HG02678 (cell line): ENCODE results near the gene NTMT1.
"Not testable (repeated sequence)": the region's sequence is repeated elsewhere in the genome, so short reads cannot be mapped to it uniquely, and the experiment has no call there.

Experiments used
- ATAC-seq: cut with Tn5 transposase; IDR thresholded peaks from one replicate; pipeline ENCODE4 v1.9.1; 2021; ENCODE audit warnings: mild to moderate bottlenecking, moderate library complexity; ENCODE audit not compliant: unreplicated experiment

NTMT1 gene

DNA sequence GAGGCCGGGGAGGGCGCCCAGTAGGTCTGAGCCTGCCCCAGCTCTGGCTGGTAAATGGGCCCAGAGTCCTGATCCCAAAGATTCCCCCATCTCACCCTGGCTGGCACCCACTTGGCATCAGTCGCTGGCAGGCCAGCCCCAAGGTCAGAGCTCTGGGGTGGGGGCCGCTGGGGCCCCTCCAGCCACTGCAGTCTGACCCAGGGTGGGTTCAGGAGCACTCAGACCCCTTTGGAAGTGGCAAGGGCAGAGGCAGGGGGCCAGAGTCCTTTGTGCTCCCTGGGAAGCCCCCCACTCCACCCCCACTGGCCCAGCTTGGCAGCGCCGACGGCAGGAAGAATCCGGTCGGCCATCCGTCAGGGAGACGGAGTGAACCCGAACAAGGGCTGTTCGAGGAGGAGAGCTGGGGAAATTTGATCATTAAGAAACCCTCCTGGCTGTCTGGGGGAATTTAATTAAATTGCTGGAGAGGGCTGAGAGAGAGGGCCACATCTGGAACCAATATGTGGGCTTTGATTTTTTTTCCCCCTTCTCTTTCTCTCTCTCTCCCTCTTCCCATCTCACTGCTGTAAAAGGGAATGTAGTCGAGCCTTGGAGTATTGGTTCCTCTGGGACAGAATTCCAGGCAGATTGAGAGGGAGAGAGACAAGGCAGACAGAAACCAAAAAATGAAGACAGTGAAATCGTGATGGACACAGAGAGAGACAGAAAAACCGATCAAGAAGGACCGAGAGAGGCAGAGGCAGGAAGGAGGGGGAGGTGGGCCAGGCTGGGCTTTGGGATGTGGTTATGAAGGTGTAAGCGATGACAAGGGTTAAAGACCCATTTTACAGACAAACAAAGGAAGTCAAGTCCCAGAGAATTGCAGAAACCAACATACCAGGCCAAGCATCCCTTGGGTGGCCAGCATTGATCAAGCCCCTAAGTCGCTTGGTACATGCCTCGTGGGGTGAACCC, 24.0 kb downstream of the NTMT1 start:
- no peak for ATAC-seq

DNA sequence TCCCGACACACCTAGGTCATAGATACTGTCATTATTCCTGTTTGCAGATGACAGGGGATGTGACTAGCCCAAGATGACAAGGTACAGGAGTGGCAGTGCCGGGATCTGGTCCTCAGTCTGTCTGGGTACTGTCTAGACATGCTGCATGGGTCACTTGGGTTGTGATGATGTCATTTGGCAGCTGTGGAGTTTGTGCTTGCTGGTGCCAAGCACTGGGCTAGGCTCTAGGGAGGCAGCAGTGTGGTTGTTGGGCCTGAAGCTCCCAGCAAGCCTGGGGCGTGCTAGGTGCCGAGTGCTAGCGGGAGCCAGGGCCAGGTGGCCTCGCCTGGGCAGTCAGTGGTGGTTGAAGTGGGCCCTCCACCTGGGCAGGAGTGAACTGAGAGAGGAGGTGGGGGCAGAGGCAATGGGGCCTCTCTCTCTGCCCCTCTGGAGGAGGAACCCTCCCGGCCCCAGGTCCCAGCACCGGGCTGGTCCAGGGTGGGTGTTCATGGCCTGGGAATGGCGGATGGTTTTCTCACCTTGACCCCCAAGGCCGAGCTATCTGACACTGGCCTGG, 24.8 kb downstream of the NTMT1 start:
- ATAC-seq, result no peak

DNA sequence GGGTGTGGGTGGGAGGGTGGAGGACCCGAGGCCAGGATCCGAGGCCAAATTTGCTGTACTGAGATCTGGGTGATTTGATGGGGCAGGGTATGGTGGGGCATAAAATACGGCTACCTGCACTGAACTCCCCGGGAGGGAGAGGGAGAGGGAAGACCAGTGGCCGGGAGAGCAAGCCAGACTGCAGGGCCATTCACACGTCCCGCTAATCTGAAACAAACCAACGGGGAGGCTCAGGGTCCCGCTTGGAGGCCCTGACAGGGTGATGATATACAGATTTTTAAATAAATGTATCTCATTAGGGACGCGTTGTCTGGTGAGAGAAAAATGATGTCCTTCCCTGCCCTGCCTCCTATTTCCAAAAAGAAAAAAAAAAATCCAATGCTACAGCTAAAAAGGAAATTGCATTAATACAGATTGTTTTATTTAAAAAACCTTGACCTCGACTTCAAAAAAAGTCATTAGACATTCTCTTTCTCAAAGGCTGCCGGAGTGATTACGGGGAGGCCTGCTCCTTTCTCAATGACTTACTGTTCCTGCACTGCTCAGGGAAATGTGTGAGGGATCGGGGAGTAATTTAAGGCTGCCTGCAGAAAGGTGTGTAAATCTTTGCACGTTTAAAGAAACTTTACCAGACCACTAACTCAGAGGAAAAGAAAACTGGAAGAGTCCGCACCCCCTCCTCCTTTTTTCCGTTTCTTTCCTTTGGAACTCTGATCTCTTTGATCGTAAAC, 28.0 kb downstream of the NTMT1 start:
- ATAC-seq, result no peak

DNA sequence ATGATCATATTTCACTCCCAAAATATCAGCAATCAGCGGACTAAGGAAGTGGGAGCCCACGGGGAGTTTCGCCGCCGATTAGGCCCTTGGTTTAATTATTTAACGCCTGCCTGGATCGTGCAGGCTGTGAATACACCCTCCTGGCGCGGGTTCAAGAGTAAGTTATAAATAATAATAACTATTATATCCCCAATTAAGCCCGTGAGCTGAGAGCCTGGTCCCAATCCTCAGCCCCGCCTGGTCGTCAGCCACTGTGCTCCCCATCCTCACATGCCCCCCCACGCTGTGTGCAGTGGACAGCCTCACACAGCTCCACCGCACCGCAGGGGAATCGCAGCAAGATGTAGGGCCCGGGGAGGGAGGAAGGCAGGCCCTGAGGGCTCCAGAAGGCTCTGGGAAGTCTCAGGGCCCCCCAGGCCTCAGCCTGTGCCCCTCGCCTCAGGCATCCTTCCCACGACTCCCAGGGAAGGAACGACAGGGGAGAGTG, 28.6 kb downstream of the NTMT1 start:
- ATAC-seq, result no peak

DNA sequence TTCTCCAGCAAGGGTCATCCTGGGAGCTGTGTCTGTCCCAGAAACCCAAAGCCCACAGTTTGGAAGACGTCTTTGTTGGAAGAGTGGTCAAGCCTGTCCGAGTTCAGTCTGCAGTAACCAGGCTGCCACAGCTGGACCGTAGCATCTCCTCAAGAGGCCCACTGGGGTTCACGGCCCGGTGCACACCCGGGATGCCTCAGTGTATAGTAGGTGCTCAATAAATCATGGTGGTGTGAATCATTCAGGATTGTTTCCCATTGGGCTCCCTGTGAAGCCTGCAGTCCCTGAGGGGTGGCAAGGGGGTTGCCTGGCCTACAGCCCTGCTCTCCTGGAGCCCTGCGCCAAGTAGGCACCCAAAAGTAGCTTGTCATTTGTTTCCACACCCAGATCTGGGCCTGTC, 29.2 kb downstream of the NTMT1 start:
- ATAC-seq, result no peak

DNA sequence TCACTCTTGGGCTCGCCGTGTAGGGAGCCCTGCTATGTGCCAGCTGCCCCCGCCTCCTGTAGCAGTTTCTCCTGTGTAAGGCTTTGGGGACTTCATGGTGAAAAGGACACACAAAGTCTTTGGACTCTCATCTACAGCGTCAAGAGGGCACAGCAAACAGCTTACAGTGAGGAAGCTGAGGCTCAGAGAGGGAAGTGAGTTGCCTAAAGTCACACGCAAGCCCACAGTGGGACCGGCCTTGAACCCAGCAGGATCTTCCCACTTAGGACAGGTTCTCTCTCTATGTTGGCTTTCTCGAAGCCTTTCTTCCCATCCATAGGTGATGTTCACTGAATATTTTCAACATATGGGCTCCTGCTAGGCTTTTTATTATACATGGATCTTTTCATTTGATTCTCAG, 29.7 kb downstream of the NTMT1 start:
- ATAC-seq, result no peak

DNA sequence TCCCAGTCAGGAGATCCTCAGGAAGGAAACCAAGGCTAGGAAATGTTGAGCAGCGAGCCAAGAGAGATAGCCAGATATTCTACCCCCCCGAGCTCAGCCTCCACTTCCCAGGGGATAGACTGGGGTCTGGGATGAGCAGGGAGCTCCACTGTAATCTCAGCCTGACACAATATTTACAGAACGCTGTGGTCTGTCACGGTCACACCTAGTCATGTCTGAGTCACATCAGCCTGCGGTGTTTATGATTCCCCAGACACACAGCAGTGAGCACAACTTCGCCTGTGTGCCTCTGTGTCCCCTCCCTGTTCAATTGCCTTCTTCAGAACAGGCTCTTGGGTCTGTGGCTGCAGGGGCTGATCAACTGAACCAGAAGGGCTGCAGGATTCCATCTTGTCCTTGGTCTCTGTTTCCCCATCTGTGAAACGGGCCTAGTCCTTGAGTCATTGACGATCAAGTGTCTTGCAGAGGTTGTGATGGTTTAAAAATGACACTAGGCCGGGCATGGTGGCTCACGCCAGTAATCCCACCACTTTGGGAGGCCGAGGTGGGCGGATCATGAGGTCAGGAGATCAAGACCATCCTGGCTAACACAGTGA, 30.9 kb downstream of the NTMT1 start:
- ATAC-seq, result no peak

DNA sequence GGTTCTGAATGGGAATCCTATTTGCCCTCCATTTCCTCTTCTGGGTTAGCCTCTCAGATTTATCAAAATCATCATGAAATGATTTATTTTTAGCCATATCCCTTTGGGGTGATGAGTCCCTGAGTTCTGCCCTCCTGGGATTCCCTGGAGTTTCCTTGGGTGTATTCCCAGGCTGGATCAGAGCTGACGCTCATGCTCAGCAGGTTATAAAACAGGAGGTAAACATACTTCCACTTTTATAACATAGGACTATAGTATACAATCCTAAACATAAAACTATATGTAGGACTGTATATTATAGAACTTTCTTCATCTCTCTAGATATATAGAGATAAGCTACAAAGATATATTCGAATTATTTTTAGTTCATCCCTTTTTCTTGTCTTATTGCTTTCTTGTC, 35.1 kb downstream of the NTMT1 start:
- ATAC-seq, result no peak

DNA sequence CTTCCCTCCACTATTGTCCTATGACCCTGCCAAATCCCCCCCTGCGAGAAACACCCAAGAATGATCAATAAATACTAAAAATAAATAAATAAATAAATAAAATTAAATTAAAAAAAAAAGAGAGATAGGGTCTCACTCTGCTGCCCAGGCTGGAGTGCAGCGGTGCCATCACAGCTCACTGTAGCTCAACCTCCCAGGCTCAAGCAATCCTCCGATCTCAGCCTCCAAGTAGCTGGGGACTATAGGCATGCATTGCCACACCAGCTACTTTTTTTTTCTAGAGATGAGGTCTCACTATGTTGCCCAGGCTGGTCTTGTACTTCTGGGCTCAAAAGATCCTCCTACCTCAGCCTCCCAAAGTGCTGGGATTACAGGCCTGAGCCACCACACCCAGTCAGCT, 36.3 kb downstream of the NTMT1 start:
- ATAC-seq, result not testable (repeated sequence)

DNA sequence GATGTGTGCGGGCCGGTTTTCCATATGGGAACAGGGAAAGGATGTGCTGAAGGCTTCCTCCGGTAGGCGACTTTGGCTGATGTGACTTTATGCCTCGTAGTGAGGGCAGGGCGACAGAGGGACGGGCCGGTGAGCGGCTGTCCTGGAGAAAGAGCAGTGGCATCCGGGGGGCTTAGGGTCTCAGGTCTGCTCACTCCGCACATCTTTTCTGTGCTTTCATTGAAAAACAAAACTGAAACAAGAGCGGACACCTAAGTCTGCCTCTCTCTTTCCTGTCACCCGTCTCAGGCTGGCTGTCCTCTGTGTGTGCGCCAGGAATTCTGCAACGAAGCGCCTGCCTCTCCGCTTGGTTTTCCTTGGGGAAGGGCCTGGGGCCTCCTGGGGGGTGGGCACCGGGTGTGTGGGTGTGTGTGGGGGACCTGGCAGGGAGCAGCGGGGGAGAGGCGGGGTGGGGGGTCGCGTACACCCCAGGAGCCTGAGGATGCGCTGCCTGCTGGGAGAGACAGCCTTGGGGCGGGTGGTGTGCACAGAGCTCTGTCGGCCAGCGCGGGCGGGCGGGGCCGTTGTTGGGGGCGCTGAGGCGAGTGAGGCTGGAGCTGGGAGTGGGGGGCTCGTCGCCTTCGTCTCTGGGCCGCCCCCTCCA, 38.9 kb downstream of the NTMT1 start:
- no peak for ATAC-seq

DNA sequence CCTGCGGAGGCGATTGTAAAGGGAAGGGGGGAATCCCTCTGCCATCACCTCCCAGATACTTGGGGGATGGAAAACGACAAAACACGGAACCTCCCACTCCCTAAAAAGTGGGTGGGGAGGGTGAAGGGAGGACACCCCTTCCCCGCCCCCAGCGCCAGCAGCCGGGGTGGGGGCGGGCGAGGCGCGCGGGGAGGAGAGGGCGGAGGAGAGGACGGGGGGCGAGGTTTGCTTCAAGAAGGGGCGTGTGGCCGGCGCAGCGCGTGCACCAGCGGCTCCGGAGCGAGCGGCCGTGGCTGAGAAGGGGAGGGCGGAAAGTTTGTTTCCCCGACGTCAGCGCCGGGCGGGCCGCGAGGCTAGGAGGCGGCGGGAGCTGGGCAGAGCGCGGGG, 39.4 kb downstream of the NTMT1 start, which contains the start of gene PRRX2:
TSS of gene PRRX2 (plus strand) at position 259 of the 387 bp plus-strand sequence. CDS start 221 bp downstream, outside the sequence.
- no peak for ATAC-seq

DNA sequence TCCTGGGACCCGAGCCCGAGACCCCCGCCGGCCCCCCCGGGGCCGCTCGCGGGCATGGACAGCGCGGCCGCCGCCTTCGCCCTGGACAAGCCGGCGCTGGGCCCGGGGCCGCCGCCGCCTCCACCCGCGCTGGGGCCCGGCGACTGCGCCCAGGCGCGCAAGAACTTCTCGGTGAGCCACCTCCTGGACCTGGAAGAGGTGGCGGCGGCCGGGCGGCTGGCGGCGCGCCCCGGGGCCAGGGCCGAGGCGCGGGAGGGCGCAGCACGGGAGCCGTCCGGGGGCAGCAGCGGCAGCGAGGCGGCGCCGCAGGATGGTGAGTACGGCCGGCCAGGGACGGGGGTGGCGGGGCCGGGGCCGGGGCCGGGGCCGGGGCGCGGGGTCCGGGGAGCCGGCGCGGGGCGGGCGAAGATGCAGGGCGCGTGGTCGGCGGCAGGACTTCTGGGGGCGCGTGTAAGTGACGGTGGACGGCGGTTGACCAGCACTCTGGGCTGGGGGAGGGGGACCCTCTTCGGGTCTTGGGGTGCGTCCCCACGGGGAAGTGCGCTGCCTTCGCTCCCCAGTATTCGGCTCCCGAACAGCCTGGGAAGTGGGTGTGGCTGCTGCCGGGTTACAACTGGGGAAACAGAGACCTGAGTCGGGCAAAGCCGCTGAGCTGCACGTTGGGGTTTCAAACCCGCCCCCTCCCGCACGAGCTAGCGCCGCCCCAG, 40.0 kb downstream of the NTMT1 start:
- ATAC-seq, result no peak

DNA sequence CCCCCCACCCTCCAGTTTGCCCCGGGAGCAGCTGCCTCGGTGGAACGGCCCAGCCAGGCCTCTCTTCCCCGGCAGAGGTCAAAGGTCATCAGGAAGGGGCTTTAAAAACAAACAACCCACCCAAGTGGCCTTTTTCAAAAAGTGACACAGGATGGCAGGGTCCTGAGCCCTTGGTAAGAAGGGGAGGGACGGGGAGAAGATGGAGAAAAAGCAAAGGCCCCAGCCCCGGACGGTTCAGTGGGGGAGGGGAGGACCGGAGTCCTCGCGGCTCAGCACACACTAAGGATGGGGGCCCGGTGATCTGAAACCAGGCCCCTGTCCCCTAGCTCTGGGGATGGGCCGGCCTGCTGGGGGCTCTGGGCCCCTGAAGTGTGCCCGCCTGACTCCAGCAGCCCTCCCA, 40.6 kb downstream of the NTMT1 start:
- no peak for ATAC-seq

DNA sequence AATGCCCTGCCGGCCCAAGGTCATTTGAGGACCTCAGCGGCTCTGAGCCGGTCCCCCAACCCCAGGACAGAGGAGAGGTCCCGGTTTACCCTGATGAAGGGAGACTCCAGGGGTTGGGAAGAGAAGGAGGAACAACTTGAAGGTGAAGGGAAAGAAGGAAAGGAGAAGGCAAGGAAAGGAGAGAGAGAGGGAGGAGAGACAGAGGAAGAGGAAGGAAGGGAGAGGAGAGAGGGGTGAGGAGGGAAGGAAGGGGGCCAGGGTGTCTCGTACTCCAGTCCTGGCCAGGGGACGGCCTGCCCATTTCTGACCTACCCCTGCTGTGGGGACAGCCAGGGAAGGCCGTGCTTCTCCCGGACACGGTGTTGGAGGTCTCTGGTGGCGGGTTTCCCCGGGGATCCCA, 41.4 kb downstream of the NTMT1 start:
- no peak for ATAC-seq

DNA sequence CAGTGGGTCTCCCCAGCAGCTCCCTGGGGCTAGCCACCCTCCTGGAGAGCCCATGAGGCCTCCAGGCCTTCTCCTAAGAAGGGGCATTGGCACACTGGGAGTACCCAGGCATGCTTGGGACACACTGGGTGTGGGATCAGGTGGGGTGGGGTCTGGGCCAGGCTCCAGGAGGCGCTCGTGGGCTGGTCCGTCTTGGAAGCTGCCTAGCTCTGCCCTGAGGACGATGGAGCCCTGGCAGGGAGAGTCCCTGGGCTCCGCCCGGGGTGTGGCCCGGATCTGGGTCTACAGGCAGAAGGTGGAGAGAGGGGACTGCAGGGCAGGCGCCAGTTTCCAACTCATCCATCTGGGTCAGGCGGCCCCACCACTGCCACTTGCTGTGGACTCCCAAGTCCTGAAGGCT, 41.9 kb downstream of the NTMT1 start:
- no peak for ATAC-seq

DNA sequence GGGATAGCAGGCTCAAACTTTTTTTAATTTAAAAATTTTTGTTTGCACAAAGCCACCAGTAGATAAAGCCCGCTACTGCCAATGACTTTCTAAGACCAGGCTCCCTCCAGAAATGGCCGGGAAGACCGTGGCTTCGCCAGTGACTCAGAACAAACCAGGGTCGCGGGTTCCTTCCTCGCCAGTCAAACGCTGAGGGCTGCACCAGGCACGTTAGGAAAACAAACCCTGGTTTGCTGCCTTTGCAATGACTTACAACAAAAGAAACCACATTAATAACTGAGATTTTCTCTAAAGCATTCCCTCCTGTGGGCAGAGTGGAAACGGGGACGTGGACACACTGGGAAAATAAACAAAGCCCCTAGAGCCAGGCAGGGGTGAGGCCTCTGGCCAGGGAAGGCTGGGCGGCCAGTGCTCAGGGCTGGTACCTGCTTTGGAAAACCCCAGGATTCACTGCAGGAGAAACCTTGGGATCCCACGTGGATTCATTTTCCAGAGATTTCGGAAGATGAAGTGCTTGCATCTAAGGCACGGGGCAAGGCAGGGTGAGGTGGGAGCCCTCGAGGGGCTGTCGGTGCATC, 43.3 kb downstream of the NTMT1 start:
- no peak for ATAC-seq

DNA sequence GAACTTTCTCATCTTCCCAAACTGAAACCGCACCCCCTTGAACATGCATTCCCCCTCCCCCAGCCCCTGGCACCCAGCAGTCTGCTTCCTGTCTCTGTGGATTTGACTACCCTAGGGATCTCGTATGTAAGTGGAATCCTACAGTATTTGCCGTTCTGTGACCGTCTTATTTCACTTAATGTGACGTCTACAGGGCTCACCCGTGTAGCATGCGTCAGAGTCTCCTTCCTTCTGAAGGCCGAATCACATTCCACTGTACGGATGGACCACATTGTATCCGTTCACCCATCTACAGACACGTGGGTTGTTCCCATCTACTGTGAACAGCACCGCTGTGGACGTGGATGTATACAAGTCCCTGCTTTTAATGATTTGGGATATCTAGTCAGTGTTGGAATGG, 44.0 kb downstream of the NTMT1 start:
- no peak for ATAC-seq

DNA sequence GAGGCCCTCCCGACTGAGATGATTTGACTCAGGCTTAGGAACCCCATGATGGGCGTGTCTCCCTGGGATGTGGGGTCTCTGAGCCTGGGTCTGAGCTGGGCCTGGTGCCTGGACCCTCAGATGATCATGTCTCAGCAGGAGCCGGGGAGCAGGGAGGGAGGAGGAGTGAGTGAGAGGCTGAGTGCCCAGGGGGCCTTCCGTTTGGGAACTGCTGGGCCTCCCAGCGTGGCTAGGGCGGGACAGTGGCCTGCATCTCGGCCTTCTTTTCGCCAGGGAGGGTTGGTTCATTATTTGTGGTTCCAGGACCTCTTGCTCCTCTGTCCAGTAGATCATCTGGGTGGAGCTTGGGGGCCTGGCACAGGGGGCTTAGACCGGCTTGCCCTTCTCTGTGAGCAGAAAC, 45.1 kb downstream of the NTMT1 start:
- ATAC-seq, result no peak

DNA sequence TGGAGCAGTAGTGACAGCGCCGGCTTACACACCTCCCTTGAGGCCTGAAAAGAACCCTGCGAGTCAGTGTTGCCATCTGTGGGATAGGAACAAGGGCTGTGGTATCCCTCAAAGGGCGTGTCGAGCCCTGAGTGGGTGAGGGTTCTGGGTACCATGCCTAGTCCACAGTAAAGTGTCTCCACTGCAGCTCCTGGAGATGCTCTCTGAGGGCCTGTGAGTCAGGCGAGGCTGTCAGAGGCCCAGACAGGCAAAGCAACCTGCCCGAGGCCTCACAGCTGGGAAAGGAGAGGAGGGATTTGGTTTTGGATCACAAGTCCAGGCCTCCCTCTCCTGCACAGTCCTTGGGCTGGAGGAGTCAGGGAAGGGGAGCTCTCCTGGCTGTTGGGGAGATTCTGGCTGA, 45.6 kb downstream of the NTMT1 start:
- no peak for ATAC-seq

DNA sequence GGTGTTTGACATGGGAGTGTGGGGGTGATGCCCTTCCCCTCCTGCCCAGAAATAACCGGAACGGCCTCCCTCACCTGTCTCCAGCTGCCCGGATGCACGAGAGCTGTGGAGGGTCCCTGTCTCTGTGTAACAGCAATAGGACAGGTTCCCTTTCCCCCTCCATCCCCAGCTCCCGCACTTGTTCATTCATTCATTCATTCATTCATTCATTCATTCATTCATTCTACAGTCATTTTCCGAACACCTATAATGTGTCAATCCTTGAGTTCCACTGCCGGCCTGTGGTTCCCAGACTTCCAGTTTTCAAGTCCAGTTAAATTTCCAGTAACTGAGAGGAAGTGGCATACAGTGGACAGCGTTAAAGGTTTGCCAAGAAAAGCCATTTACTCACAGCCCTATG, 46.7 kb downstream of the NTMT1 start:
- ATAC-seq, result no peak
